AG04449 (cell line): ENCODE results near the gene PIPOX.
A peak's percentile ranks its signal among the peaks of the same experiment; 100 is the strongest.

ENCODE experiments used
- CTCF ChIA-PET: fragments of 350-600 bp; formaldehyde crosslinking; extraction: SDS; loops from one replicate; lab custom pipeline; 2021; ENCODE audit warnings: antibody characterized with exemption; lab: Yijun Ruan, JAX
- POLR2A ChIA-PET: fragments of 400-600, 350-600 bp; formaldehyde crosslinking; extraction: SDS; loops from one replicate; lab custom pipeline; 2020; ENCODE audit warnings: antibody characterized with exemption, inconsistent platforms; lab: Yijun Ruan, JAX
- DNase-seq: peaks from one replicate; pipeline ENCODE4 v3.0.0-alpha.2; 2010; ENCODE audit warnings: low read depth, low spot score
- H3K4me3 ChIP-seq: 2 replicates; pipeline ENCODE4 v1.5.1; 2011; ENCODE audit warnings: low read depth, mild to moderate bottlenecking, control low read depth, low read length
- TF ChIP-seq, protein P1 (sequence below): IDR thresholded peaks from one replicate; pipeline ENCODE4 v1.5.1; 2011; ENCODE audit warnings: mild to moderate bottlenecking, moderate library complexity, low read length, control low read depth, inconsistent platforms; ENCODE audit not compliant: insufficient read depth; ENCODE audit errors: missing control alignments

Gene PIPOX

DNA sequence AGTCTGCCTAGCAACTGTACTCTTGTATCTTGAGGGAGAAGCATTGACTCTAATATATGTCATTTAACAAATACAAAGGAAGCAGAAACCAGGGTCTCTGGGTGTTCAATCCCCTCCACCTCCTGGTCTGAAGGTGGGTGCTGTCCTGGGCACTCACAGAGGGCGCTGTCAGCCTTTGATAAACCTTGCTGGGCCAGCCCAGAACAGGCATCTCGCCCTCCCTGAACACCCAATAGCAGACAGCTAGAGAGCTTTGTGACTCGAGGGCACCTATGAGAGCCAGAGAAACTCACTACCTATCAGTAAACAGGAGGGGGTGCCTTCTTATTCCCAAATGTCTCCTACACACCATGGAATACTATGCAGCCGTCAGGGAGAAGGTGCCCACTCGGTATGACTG, 6.4 kb upstream of the PIPOX start:
- POLR2A ChIA-PET = no interaction called here
- CTCF ChIA-PET = interaction anchor here (1.3 kb wide), 1 partner anchor 87 kb away, joined by 4 read pairs; no protein-coding TSS in a partner anchor
- DNase-seq = no peak
- no peak overlapping the region for H3K4me3 ChIP-seq
- TF ChIP-seq, protein P1, sequence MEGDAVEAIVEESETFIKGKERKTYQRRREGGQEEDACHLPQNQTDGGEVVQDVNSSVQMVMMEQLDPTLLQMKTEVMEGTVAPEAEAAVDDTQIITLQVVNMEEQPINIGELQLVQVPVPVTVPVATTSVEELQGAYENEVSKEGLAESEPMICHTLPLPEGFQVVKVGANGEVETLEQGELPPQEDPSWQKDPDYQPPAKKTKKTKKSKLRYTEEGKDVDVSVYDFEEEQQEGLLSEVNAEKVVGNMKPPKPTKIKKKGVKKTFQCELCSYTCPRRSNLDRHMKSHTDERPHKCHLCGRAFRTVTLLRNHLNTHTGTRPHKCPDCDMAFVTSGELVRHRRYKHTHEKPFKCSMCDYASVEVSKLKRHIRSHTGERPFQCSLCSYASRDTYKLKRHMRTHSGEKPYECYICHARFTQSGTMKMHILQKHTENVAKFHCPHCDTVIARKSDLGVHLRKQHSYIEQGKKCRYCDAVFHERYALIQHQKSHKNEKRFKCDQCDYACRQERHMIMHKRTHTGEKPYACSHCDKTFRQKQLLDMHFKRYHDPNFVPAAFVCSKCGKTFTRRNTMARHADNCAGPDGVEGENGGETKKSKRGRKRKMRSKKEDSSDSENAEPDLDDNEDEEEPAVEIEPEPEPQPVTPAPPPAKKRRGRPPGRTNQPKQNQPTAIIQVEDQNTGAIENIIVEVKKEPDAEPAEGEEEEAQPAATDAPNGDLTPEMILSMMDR = no peak

DNA sequence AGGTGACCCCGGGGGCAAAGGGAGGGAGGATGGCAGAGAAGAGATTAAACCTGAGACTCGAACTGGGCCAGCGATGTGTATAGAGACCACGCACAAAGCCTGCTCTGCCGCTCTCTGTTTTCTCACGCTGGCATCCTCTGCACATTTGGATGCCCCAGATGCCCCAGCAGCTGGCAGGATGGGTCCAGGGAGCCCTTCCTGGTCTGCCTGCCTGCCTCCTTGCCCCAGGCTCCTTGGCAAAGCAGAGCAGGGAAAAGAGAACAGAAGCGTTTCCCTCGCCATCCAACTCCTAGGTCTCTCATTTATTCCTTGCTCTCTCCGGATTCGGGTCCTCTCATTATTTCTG, 5.2 kb upstream of the PIPOX start:
- TF ChIP-seq, protein P1 = no peak
- POLR2A ChIA-PET = interaction anchor here (0.6 kb wide), 1 partner anchor 48 kb away, joined by 3 read pairs; no protein-coding TSS in a partner anchor
- no peak overlapping the region for H3K4me3 ChIP-seq
- CTCF ChIA-PET = interaction anchor here (0.9 to 2.9 kb wide), 3 partner anchors 74 to 86 kb away, joined by 3 to 8 read pairs (median 4); no protein-coding TSS in a partner anchor
- no peak for DNase-seq

DNA sequence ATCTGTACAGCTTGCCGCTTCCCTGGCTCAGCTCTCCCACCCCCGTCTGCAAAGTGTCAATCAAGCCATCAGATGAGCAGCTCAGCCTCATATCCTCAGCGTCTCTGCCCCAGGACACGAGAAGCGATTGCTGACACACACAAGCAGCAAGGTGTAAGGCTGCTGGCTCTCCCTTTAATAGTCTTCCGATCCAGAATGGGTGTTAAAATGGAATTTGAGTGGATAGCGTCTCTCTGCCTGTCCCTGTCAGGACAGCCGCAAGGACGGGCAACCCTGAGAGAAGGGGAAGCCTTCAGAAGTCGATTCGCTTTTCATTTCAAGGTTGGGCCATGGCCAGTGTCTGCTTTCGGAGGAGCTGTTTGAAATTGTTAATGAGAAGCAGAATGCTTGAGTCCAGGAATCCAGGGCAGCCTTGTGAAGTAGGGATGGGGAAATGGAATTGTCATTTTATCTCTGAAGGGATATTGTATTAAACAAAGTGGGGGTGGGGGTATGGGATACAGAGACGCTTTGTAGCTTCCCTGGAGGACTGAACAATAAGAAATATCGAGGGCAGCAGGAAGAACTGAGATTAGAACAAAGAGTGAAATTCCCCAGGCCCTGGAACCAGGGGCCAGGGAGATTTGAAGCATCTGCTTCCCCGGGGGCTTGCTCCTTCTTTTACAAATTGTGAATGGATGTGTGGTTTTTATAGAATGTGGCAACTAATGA, 4.7 kb upstream of the PIPOX start:
- ChIA-PET CTCF (interaction anchor here (0.9 to 2.9 kb wide), 5 partner anchors 10 to 79 kb away, joined by 3 to 8 read pairs (median 5); no protein-coding TSS in a partner anchor), POLR2A (interaction anchor here (0.6 kb wide), 1 partner anchor 47 kb away, joined by 3 read pairs; no protein-coding TSS in a partner anchor)
- no peak for DNase-seq
- TF ChIP-seq, protein P1 = no peak
- H3K4me3 ChIP-seq = no peak overlapping the region

DNA sequence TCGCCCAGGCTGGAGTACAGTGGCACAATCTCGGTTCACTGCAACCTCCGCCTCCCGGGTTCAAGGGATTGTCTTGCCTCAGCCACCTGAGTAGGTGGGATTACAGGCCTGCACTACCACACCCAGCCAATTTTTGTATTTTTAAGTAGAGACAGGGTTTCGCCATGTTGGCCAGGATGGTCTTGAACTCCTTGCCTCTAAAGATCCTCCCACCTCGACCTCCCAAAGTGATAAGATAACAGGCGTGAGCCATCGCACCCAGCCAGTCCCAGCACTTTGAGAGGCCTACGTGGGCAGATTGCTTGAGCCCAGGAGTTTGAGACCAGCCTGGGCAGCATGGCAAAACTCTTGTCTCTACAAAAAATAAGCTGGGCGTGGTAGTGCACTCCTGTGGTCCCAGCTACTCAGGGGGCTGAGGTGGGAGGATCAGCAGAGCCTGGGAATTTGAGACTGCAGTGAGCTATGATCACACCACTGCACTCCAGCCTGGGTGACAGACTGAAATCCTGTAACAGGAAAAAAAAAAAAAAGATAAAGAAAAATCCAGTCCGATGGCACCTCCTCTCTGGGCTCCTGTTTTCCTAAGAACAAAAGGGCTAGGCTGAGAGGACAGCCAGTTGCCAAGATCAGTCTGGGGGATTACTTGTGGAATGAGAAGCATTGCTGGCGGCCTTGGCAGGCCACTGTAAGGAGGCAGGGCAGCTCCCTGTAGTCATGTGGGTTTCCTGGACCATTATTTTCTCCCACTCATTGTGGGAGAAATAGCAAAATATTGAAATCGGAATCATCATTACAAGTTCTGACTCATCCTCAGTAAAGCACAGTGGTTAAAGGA, 3.0 kb upstream of the PIPOX start:
- peak; percentile 77 for DNase-seq
- H3K4me3 ChIP-seq = no peak overlapping the region
- POLR2A ChIA-PET = interaction anchor here (0.6 to 1.4 kb wide), 2 partner anchors 9 to 23 kb away, joined by 3 to 4 read pairs; no protein-coding TSS in a partner anchor
- TF ChIP-seq, protein P1 = no peak
- CTCF ChIA-PET = interaction anchor here (1.4 to 2.9 kb wide), 3 partner anchors 12 to 77 kb away, joined by 5 to 8 read pairs (median 8); no protein-coding TSS in a partner anchor

DNA sequence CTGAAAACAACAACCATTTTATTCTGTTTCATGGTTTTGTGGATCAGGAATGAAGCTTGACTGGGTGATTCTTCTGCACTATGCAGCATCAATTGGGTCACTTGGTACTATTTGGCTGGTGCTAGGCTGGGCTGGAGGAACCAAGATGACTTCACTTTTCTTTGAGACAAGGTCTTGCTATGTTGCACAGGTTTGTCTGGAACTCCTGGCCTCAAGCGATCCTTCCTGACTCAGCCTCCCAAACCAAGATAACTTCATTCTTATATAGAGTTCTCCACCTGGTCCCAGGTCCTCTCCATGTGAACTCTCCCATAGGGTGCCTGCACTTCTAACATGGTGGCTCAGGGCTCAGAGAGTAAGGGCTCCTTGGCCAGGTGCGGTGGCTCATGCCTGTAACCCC, 1.9 kb upstream of the PIPOX start:
- DNase-seq = no peak
- CTCF ChIA-PET = interaction anchor here (1.2 kb wide), 1 partner anchor 314 kb away, joined by 3 read pairs; no protein-coding TSS in a partner anchor

More for the DNA sequence above, 1.9 kb upstream of the PIPOX start:
- POLR2A ChIA-PET = no interaction called here
- TF ChIP-seq, protein P1 = no peak
- no peak overlapping the region for H3K4me3 ChIP-seq
